Adipocyte (in vitro differentiated cells): ENCODE data around the gene PDZD2.
A peak's percentile ranks its signal among the peaks of the same experiment; 100 is the strongest.

ENCODE experiments used
- DNase-seq: peaks from one replicate; pipeline ENCODE4 v3.0.0-alpha.2; 2015; ENCODE audit warnings: low read depth
- H3K27me3 ChIP-seq: replicated peaks from 2 replicates; pipeline ENCODE4 v1.7.0; 2013; ENCODE audit warnings: mild to moderate bottlenecking, low read length, moderate library complexity; ENCODE audit not compliant: control insufficient read depth, insufficient read depth
- H3K36me3 ChIP-seq: 2 replicates; pipeline ENCODE4 v1.7.0; 2013; ENCODE audit warnings: low read length, mild to moderate bottlenecking, moderate library complexity; ENCODE audit not compliant: control insufficient read depth, insufficient read depth, severe bottlenecking
- H3K4me1 ChIP-seq: 2 replicates; pipeline ENCODE4 v1.7.0; 2013; ENCODE audit warnings: mild to moderate bottlenecking, low read length, moderate library complexity; ENCODE audit not compliant: control insufficient read depth, insufficient read depth
- H3K4me3 ChIP-seq: 2 replicates; pipeline ENCODE4 v1.7.0; 2013; ENCODE audit warnings: mild to moderate bottlenecking, low read length, moderate library complexity
- H3K9ac ChIP-seq: 2 replicates; pipeline ENCODE4 v1.7.0; 2013; ENCODE audit warnings: mild to moderate bottlenecking, low read length, moderate library complexity
- H3K9me3 ChIP-seq: 2 replicates; pipeline ENCODE4 v1.7.0; 2013; ENCODE audit warnings: mild to moderate bottlenecking, low read length, moderate library complexity; ENCODE audit not compliant: control insufficient read depth

The PDZD2 gene

GRCh38 chr5:31911291-31912265 lies 272.6 kb downstream of the PDZD2 start:
- peaks cover 28% of the 10 kb centered on the region for H3K27me3 ChIP-seq
- H3K36me3 ChIP-seq: no peaks in the 10 kb centered on the region
- no peaks in the 10 kb centered on the region for H3K9me3 ChIP-seq
- H3K9ac ChIP-seq: no peak overlapping the region
- no peak for DNase-seq
- H3K4me1 ChIP-seq: peaks cover 4% of the 10 kb centered on the region
- no peak overlapping the region for H3K4me3 ChIP-seq

- no peak for DNase-seq
- Histone ChIP-seq H3K9ac (no peak overlapping the region), H3K9me3 (no peaks in the 10 kb centered on the region), H3K4me3 (no peak overlapping the region), H3K27me3 (peaks cover 20% of the 10 kb centered on the region), H3K36me3 (no peaks in the 10 kb centered on the region), H3K4me1 (peaks cover 9% of the 10 kb centered on the region)
Observed at GRCh38 chr5:31913808-31914207, 274.9 kb downstream of the PDZD2 start.

GRCh38 chr5:31916327-31916726 lies 277.4 kb downstream of the PDZD2 start:
- Histone ChIP-seq H3K36me3 (no peaks in the 10 kb centered on the region), H3K4me3 (no peak overlapping the region), H3K9me3 (no peaks in the 10 kb centered on the region), H3K4me1 (peaks cover 9% of the 10 kb centered on the region), H3K27me3 (peaks cover 27% of the 10 kb centered on the region), H3K9ac (no peak overlapping the region)
- DNase-seq: no peak

GRCh38 chr5:31918739-31919138 lies 279.8 kb downstream of the PDZD2 start:
- no peak for DNase-seq
- no peak overlapping the region for H3K9ac ChIP-seq
- H3K4me1 ChIP-seq: peaks cover 9% of the 10 kb centered on the region
- H3K9me3 ChIP-seq: no peaks in the 10 kb centered on the region
- H3K27me3 ChIP-seq: peaks cover 24% of the 10 kb centered on the region
- no peaks in the 10 kb centered on the region for H3K36me3 ChIP-seq
- no peak overlapping the region for H3K4me3 ChIP-seq

- Histone ChIP-seq H3K4me3 (no peak overlapping the region), H3K4me1 (peaks cover 5% of the 10 kb centered on the region), H3K9me3 (no peaks in the 10 kb centered on the region), H3K36me3 (no peaks in the 10 kb centered on the region), H3K27me3 (peaks cover 15% of the 10 kb centered on the region), H3K9ac (no peak overlapping the region)
- DNase-seq: no peak
Observed at GRCh38 chr5:31921852-31922305, 282.9 kb downstream of the PDZD2 start.

- no peak overlapping the region for H3K4me3 ChIP-seq
Observed at GRCh38 chr5:31924005-31924404, 285.1 kb downstream of the PDZD2 start.

GRCh38 chr5:31931874-31932273 lies 292.9 kb downstream of the PDZD2 start:
- no peak overlapping the region for H3K4me3 ChIP-seq
- DNase-seq: no peak
- no peaks in the 10 kb centered on the region for H3K36me3 ChIP-seq
- H3K4me1 ChIP-seq: peaks cover 15% of the 10 kb centered on the region
- no peak overlapping the region for H3K9ac ChIP-seq
- peaks cover 13% of the 10 kb centered on the region for H3K27me3 ChIP-seq
- H3K9me3 ChIP-seq: no peaks in the 10 kb centered on the region

More at GRCh38 chr5:31924005-31924404, 285.1 kb downstream of the PDZD2 start:
- Histone ChIP-seq H3K36me3 (no peaks in the 10 kb centered on the region), H3K9ac (no peak overlapping the region), H3K27me3 (peaks cover 15% of the 10 kb centered on the region), H3K9me3 (no peaks in the 10 kb centered on the region), H3K4me1 (no peaks in the 10 kb centered on the region)
- DNase-seq: no peak

GRCh38 chr5:31934156-31934555 lies 295.2 kb downstream of the PDZD2 start:
- no peak for DNase-seq
- Histone ChIP-seq H3K9me3 (no peaks in the 10 kb centered on the region), H3K27me3 (peaks cover 25% of the 10 kb centered on the region), H3K9ac (no peak overlapping the region), H3K4me3 (no peak overlapping the region), H3K4me1 (peaks cover 29% of the 10 kb centered on the region), H3K36me3 (no peaks in the 10 kb centered on the region)

GRCh38 chr5:31935496-31936369 lies 296.8 kb downstream of the PDZD2 start:
- no peaks in the 10 kb centered on the region for H3K36me3 ChIP-seq
- DNase-seq: peak; percentile 53
- H3K4me3 ChIP-seq: peak overlapping the region; percentile 78
- peak overlapping the region; percentile 75 for H3K9ac ChIP-seq
- H3K27me3 ChIP-seq: peaks cover 21% of the 10 kb centered on the region
- H3K4me1 ChIP-seq: peaks cover 32% of the 10 kb centered on the region
- no peaks in the 10 kb centered on the region for H3K9me3 ChIP-seq

GRCh38 chr5:31936683-31937082 lies 297.8 kb downstream of the PDZD2 start:
- peak overlapping the region; percentile 78 for H3K4me3 ChIP-seq
- peaks cover 41% of the 10 kb centered on the region for H3K4me1 ChIP-seq

GRCh38 chr5:31937226-31937625 lies 298.3 kb downstream of the PDZD2 start:
- H3K9ac ChIP-seq: peak overlapping the region; percentile 75
- H3K4me1 ChIP-seq: peaks cover 43% of the 10 kb centered on the region
- no peaks in the 10 kb centered on the region for H3K36me3 ChIP-seq
- peaks cover 17% of the 10 kb centered on the region for H3K27me3 ChIP-seq
- DNase-seq: no peak
- no peaks in the 10 kb centered on the region for H3K9me3 ChIP-seq
- H3K4me3 ChIP-seq: peak overlapping the region; percentile 78

More at GRCh38 chr5:31936683-31937082, 297.8 kb downstream of the PDZD2 start:
- H3K27me3 ChIP-seq: peaks cover 20% of the 10 kb centered on the region
- no peaks in the 10 kb centered on the region for H3K9me3 ChIP-seq
- H3K9ac ChIP-seq: peak overlapping the region; percentile 75
- H3K36me3 ChIP-seq: no peaks in the 10 kb centered on the region
- DNase-seq: no peak
